HG02588 (cell line): ENCODE measurements around the gene MBD4.
"Not testable (repeated sequence)": the region's sequence is repeated elsewhere in the genome, so short reads cannot be mapped to it uniquely, and the experiment has no call there.

ENCODE experiments used
- ATAC-seq: cut with Tn5 transposase; IDR thresholded peaks from one replicate; pipeline ENCODE4 v1.9.1; 2021; ENCODE audit warnings: mild to moderate bottlenecking, moderate library complexity; ENCODE audit not compliant: unreplicated experiment

MBD4 gene

DNA sequence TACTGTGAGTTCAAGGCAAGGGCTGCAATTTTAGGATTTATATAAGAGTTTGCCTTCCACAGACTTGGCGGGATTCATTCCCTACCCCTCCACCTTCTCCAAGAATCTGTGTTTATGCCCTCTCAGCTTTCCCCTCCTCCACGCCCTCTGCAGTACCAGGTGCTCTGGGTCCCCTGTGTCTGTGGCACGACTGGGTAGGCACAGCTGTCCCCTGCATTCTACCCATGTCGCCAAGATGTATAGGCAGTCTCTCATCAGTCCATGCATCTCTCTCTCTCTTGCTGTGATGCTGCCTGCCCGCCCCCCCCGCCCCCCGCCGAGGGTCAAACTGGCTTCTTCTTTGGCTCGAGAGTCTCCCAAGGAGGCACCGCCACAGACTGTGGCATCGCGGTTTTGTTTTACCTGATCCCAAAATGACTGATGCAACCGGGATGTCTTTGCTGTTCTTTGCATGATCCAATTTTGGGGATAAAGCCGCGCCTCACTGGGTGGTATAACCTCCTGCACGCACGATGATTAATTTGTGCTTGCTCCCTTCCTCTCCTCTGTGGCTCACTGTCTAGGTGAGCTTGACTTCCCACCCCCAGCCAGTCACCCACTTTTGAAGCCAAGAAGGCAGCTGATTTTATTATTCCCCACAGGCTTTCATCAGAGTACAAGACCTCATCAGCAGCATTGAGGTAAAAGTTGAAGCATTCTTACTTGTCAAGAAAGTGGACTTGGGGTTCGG lies 55.0 kb downstream of the MBD4 start:
- no peak for ATAC-seq

DNA sequence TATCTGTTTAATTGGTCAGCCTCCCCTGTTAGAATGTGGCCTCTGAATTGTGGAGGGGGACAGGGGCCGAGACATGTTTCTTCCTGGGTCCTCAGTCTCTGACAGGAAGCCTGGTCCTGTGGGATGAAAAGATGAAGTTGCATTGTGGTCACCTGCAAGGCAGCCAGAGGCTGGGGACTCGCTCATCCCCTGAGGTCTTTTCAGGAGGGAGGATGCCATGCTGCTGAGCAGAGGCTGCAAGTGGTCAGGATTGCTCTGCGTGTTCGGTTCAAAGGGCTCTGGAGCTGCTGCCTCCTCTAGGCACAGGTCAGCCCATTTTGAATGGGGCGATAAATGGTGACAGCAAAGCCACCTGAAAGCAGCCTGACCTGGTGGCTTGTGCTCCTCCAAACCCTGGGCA lies 55.6 kb downstream of the MBD4 start:
- not testable (repeated sequence) for ATAC-seq

DNA sequence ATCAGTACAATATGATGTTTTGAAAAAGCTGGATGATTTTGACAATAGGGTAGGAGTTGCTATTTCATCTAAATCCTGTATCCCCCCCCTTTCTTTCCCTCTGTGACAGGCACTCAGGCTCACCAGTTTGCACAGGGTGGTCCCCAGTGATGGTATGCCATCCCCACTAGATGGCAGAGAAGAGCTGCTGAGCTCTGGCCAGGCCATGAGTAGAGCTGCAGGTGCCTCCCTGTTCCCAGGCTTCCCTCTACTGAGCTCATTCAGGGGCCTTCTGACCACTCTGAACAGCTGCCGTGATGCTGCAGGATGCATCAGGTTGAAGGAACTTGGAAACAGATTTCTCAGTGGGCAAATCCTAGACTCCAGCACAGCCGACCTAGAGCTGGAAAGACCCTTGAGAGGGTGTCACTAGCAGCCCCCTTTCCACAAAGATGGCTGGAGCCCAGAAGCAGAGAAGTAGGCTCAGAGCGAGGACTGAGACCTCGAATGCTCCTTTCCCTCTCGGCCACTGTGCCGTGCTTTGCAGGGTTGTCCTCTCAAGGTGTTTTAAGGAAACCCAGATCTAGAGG lies 56.4 kb downstream of the MBD4 start:
- ATAC-seq = peak; percentile 71

- ATAC-seq = no peak
Measured at GRCh38 chr3:129382366-129382765, 57.4 kb downstream of the MBD4 start.
